SK-N-SH (cell line): ENCODE measurements around the gene NFXL1. TPM values are rescaled to one million over a fixed set of nuclear protein-coding genes. Genes with fewer than 3 reads are reported as not detected.

Experiments
- CTCF ChIA-PET: fragments of 300-600, 350-600 bp; formaldehyde crosslinking; extraction: SDS; loops from one replicate; lab custom pipeline; 2021; lab: Yijun Ruan, JAX
- POLR2A ChIA-PET: fragments of 350-600 bp; sonication (Branson Sonifier 250); formaldehyde crosslinking; extraction: SDS; loops from one replicate; lab custom pipeline; 2020; ENCODE audit warnings: antibody characterized with exemption, inconsistent platforms; lab: Yijun Ruan, JAX
- DNase-seq: peaks from one replicate; pipeline ENCODE4 v3.0.0; 2012
- H2AFZ ChIP-seq: fragments of 200-600 bp; sonication (generic); 2 replicates; pipeline ENCODE4 v1.8.1; 2016; ENCODE audit warnings: antibody characterized with exemption, mild to moderate bottlenecking, low read depth
- H3F3A ChIP-seq: fragments of 200-600 bp; sonication (generic); replicated peaks from 2 replicates; pipeline ENCODE3; 2016; ENCODE audit warnings: antibody characterized with exemption, mild to moderate bottlenecking; ENCODE audit not compliant: insufficient read depth
- H3K27ac ChIP-seq, 2 experiments: fragments of 200-500 bp in 1 of 2; fragments of 200-600 bp in 1 of 2; sonication (Bioruptor generic) in 1 of 2; sonication (generic), shearing (Covaris generic) in 1 of 2; 2 replicates each; pipeline versions ENCODE4 v1.5.1 to v1.6.1; 2014 to 2016; ENCODE audit warnings: low read depth in 2 of 2, inconsistent platforms in 1 of 2, low read length in 1 of 2, mild to moderate bottlenecking in 1 of 2, mixed read lengths in 1 of 2
- H3K27me3 ChIP-seq: fragments of 200-600 bp; sonication (generic), shearing (Covaris generic); 2 replicates; pipeline ENCODE4 v1.6.1; 2016; ENCODE audit warnings: mixed run types; ENCODE audit not compliant: insufficient read depth
- H3K36me3 ChIP-seq, 2 experiments: fragments of 200-500 bp in 1 of 2; fragments of 200-600 bp in 1 of 2; sonication (Bioruptor generic) in 1 of 2; sonication (generic) in 1 of 2; replicated peaks in 1 of 2; 2 replicates each; pipeline versions ENCODE3 to v1.5.1; 2014 to 2016; ENCODE audit warnings: low read length in 1 of 2, mild to moderate bottlenecking in 1 of 2; ENCODE audit not compliant: insufficient read depth in 2 of 2, control insufficient read depth in 1 of 2
- H3K4me1 ChIP-seq, 2 experiments: fragments of 200-500 bp in 1 of 2; fragments of 200-600 bp in 1 of 2; sonication (Bioruptor generic) in 1 of 2; sonication (generic), shearing (Covaris generic) in 1 of 2; 2 replicates each; pipeline versions ENCODE4 v1.5.1 to v1.6.1; 2014 to 2016; ENCODE audit warnings: low read depth in 1 of 2, low read length in 1 of 2, mixed run types in 1 of 2; ENCODE audit not compliant: insufficient read depth in 2 of 2, control insufficient read depth in 1 of 2
- H3K4me2 ChIP-seq: fragments of 200-600 bp; sonication (generic), shearing (Covaris generic); 2 replicates; pipeline ENCODE4 v1.6.1; 2017; ENCODE audit warnings: mixed run types
- H3K4me3 ChIP-seq, 2 experiments: fragments of 200-500 bp in 1 of 2; fragments of 200-600 bp in 1 of 2; sonication (Bioruptor generic) in 1 of 2; sonication (generic), shearing (Covaris generic) in 1 of 2; 2 replicates each; pipeline versions ENCODE4 v1.5.1 to v1.8.1; 2014 to 2016; ENCODE audit warnings: low read depth in 2 of 2, inconsistent platforms in 1 of 2, low read length in 1 of 2, mild to moderate bottlenecking in 1 of 2, mixed read lengths in 1 of 2, moderate library complexity in 1 of 2
- H3K79me2 ChIP-seq: fragments of 200-600 bp; sonication (generic); 2 replicates; pipeline ENCODE4 v1.8.1; 2017; ENCODE audit warnings: mild to moderate bottlenecking; ENCODE audit not compliant: insufficient read depth
- H3K9ac ChIP-seq: fragments of 200-600 bp; sonication (generic); 2 replicates; pipeline ENCODE4 v1.6.1; 2017; ENCODE audit warnings: mixed run types
- H3K9me2 ChIP-seq: fragments of 200-600 bp; sonication (generic); 2 replicates; pipeline ENCODE4 v1.6.1; 2017; ENCODE audit warnings: mixed run types
- H3K9me3 ChIP-seq: fragments of 200-600 bp; sonication (generic); 2 replicates; pipeline ENCODE4 v1.6.1; 2017; ENCODE audit warnings: mixed run types, mild to moderate bottlenecking, moderate library complexity
- H4K20me1 ChIP-seq: fragments of 200-600 bp; sonication (generic); 2 replicates; pipeline ENCODE4 v1.6.1; 2017; ENCODE audit warnings: mild to moderate bottlenecking, mixed run types; ENCODE audit not compliant: insufficient read depth
- FOXM1 ChIP-seq: IDR thresholded peaks from 2 replicates; pipeline ENCODE4 v1.4.0; 2012; ENCODE audit warnings: low read depth, mild to moderate bottlenecking
- GABPA ChIP-seq: IDR thresholded peaks from 2 replicates; pipeline ENCODE4 v1.4.0; 2012; ENCODE audit warnings: low read depth, mild to moderate bottlenecking
- IRF3 ChIP-seq: fragments of 150-350 bp; IDR thresholded peaks from 2 replicates; pipeline ENCODE4 v1.6.1; 2016; ENCODE audit warnings: mild to moderate bottlenecking, low read depth, low read length
- JUND ChIP-seq: IDR thresholded peaks from 2 replicates; pipeline ENCODE4 v1.4.0; 2012
- MAX ChIP-seq: IDR thresholded peaks from 2 replicates; pipeline ENCODE4 v1.4.0; 2012; ENCODE audit warnings: low read depth
- MEF2A ChIP-seq: IDR thresholded peaks from 2 replicates; pipeline ENCODE4 v1.4.0; 2012; ENCODE audit warnings: low read depth, borderline replicate concordance
- MXI1 ChIP-seq: IDR thresholded peaks from 2 replicates; pipeline ENCODE4 v1.6.1; 2012; ENCODE audit warnings: mild to moderate bottlenecking, low read depth, low read length, improper control_type of control experiment
- NRF1 ChIP-seq: IDR thresholded peaks from 2 replicates; pipeline ENCODE4 v1.6.1; 2012; ENCODE audit warnings: low read depth, mild to moderate bottlenecking, low read length
- POLR2AphosphoS5 ChIP-seq: IDR thresholded peaks from 2 replicates; pipeline ENCODE4 v1.6.1; 2012; ENCODE audit warnings: low read depth, low read length
- RAD21 ChIP-seq: IDR thresholded peaks from 2 replicates; pipeline ENCODE4 v1.6.1; 2012; ENCODE audit warnings: mild to moderate bottlenecking, low read length
- RCOR1 ChIP-seq: fragments of 150-350 bp; IDR thresholded peaks from 2 replicates; pipeline ENCODE4 v1.6.1; 2017; ENCODE audit warnings: antibody characterized with exemption, low read length
- RXRA ChIP-seq: IDR thresholded peaks from 2 replicates; pipeline ENCODE4 v1.4.0; 2012; ENCODE audit warnings: low read depth, mild to moderate bottlenecking, borderline replicate concordance
- SMC3 ChIP-seq: IDR thresholded peaks from 2 replicates; pipeline ENCODE4 v1.6.1; 2012; ENCODE audit warnings: low read depth, low read length, improper control_type of control experiment
- TAF1 ChIP-seq: IDR thresholded peaks from 2 replicates; pipeline ENCODE4 v1.6.1; 2012; ENCODE audit warnings: low read depth, mild to moderate bottlenecking, low read length, moderate library complexity, borderline replicate concordance
- TCF12 ChIP-seq: IDR thresholded peaks from 2 replicates; pipeline ENCODE4 v1.4.0; 2012
- TEAD4 ChIP-seq: IDR thresholded peaks from 2 replicates; pipeline ENCODE4 v1.4.0; 2012; ENCODE audit warnings: mild to moderate bottlenecking, borderline replicate concordance; ENCODE audit not compliant: insufficient read depth
- USF1 ChIP-seq: IDR thresholded peaks from 2 replicates; pipeline ENCODE4 v1.4.0; 2012; ENCODE audit warnings: low read depth, borderline replicate concordance
- YY1 ChIP-seq: IDR thresholded peaks from 2 replicates; pipeline ENCODE4 v1.4.0; 2012; ENCODE audit warnings: low read depth, mild to moderate bottlenecking
- ZBTB33 ChIP-seq: IDR thresholded peaks from 2 replicates; pipeline ENCODE4 v1.4.0; 2012; ENCODE audit warnings: low read depth, borderline replicate concordance
- WGBS: methylation state at CpG from one replicate; pipeline ENCODE4 v1.1.6; 2017; ENCODE audit warnings: low lambda C conversion rate; 5-methylcytosine and 5-hydroxymethylcytosine counted together
- polyA plus RNA-seq, 3 experiments: library from polyadenylated mRNA; depleted of rRNA; stranded (reverse); fragments of >200 nt; gene quantifications; 2 replicates each; pipeline ENCODE4 v1.2.3, GENCODE V29; 2012

NFXL1 gene
- polyA plus RNA-seq, 1 of the 3 experiments (the other 2 are of a cell fraction) = 9.0 TPM

GRCh38 chr4:47814618-47815295, 99.6 kb downstream of the NFXL1 start:
- no peak overlapping the region for H3K4me2 ChIP-seq

GRCh38 chr4:47809654-47810203, 104.7 kb downstream of the NFXL1 start:
- no peaks in the 10 kb centered on the region for H3K9me2 ChIP-seq
- no peak for TF ChIP-seq TEAD4
- no peak for TF ChIP-seq IRF3
- TF ChIP-seq MEF2A = no peak
- TF ChIP-seq MAX = no peak
- no peak for TF ChIP-seq SMC3
- no peak for TF ChIP-seq YY1
- no peak for TF ChIP-seq GABPA
- H3K9ac ChIP-seq = no peak overlapping the region
- no peaks in the 10 kb centered on the region for H3K9me3 ChIP-seq
- no peak for DNase-seq
- H3K79me2 ChIP-seq = no peaks in the 10 kb centered on the region
- no peaks in the 10 kb centered on the region for H3K4me1 ChIP-seq
- 90% methylated on average over 3 of the region's 3 CpGs for WGBS
- ChIA-PET CTCF (no interaction called here), POLR2A (no interaction called here)
- H3K27ac ChIP-seq = no peak overlapping the region
- H3K4me3 ChIP-seq = no peak overlapping the region
- no peaks in the 10 kb centered on the region; the same call in 1 of the 2 replicates for H3K27me3 ChIP-seq
- no peaks in the 10 kb centered on the region for H3K36me3 ChIP-seq
- H3K4me2 ChIP-seq = no peak overlapping the region
- H3F3A ChIP-seq = no peaks in the 10 kb centered on the region
- H2AFZ ChIP-seq = no peak overlapping the region
- H4K20me1 ChIP-seq = no peaks in the 10 kb centered on the region

More at GRCh38 chr4:47814618-47815295, 99.6 kb downstream of the NFXL1 start:
- CTCF ChIA-PET = interaction anchor here (2.5 kb wide), 1 partner anchor 110 kb away, joined by 7 read pairs; no protein-coding TSS in a partner anchor
- TF ChIP-seq MXI1 (no peak), FOXM1 (no peak), TCF12 (no peak), USF1 (no peak), RCOR1 (no peak), TAF1 (no peak), NRF1 (no peak), JUND (no peak), POLR2AphosphoS5 (no peak), RXRA (no peak), ZBTB33 (no peak), RAD21 (no peak)
- TF ChIP-seq, all 33 proteins: peak for 0
- Histone ChIP-seq H3K36me3 (no peaks in the 10 kb centered on the region), H3K27ac (no peak overlapping the region), H3K9me2 (no peaks in the 10 kb centered on the region), H4K20me1 (no peaks in the 10 kb centered on the region), H2AFZ (no peak overlapping the region), H3K4me3 (no peak overlapping the region), H3F3A (no peaks in the 10 kb centered on the region), H3K9me3 (no peaks in the 10 kb centered on the region), H3K4me1 (no peaks in the 10 kb centered on the region), H3K79me2 (no peaks in the 10 kb centered on the region), H3K9ac (no peak overlapping the region), H3K27me3 (no peaks in the 10 kb centered on the region; the same call in 1 of the 2 replicates)
- POLR2A ChIA-PET = no interaction called here
- DNase-seq = no peak
- WGBS = 74% methylated on average over 6 of the region's 6 CpGs
